LNCAP (cell line): ENCODE measurements around the gene FBXL20.

Experiments used
- TF ChIP-seq, protein P1 (sequence below): fragments of 450-650 bp; IDR thresholded peaks from 2 replicates; pipeline ENCODE4 v1.5.1; 2017; ENCODE audit warnings: mild to moderate bottlenecking

FBXL20 gene

DNA sequence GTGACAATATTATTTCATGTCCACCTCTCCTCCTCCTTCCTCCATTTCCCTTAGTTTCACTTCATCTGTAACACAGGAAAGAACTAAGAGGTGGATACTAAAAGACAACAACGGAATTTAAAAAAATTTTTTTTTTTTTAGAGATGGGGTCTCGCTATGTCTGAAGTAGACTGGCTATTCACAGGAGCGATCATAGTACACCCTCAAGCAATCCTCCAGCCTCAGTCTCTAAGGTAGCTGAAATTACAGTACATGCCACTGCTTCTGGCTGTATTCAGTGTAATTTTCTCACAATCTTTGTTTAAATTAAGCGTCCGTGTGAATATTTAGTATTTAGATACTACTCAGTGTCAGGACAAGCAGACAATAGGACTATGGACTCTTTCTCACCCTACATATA lies 35.6 kb downstream of the FBXL20 start:
- TF ChIP-seq, protein P1, sequence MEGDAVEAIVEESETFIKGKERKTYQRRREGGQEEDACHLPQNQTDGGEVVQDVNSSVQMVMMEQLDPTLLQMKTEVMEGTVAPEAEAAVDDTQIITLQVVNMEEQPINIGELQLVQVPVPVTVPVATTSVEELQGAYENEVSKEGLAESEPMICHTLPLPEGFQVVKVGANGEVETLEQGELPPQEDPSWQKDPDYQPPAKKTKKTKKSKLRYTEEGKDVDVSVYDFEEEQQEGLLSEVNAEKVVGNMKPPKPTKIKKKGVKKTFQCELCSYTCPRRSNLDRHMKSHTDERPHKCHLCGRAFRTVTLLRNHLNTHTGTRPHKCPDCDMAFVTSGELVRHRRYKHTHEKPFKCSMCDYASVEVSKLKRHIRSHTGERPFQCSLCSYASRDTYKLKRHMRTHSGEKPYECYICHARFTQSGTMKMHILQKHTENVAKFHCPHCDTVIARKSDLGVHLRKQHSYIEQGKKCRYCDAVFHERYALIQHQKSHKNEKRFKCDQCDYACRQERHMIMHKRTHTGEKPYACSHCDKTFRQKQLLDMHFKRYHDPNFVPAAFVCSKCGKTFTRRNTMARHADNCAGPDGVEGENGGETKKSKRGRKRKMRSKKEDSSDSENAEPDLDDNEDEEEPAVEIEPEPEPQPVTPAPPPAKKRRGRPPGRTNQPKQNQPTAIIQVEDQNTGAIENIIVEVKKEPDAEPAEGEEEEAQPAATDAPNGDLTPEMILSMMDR = no peak

DNA sequence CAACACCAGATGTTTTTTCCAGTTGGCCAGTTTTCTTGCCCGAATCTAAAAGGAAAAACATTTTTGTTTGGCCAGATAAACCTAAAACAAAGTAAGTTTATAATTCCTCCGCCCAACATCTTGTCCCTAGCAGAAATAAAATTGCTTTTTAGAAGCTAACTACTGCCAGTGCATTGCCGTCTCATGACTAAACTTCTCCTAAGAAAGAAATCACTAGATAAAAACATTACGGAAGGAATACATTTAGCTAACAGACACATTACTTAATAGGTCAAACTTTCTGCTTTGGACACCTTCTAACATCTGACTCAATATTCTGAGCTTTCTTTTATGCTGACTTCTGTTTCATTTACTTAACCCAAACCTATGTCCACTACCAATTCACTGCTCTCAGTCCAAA lies 36.2 kb downstream of the FBXL20 start:
- TF ChIP-seq, protein P1 = no peak

DNA sequence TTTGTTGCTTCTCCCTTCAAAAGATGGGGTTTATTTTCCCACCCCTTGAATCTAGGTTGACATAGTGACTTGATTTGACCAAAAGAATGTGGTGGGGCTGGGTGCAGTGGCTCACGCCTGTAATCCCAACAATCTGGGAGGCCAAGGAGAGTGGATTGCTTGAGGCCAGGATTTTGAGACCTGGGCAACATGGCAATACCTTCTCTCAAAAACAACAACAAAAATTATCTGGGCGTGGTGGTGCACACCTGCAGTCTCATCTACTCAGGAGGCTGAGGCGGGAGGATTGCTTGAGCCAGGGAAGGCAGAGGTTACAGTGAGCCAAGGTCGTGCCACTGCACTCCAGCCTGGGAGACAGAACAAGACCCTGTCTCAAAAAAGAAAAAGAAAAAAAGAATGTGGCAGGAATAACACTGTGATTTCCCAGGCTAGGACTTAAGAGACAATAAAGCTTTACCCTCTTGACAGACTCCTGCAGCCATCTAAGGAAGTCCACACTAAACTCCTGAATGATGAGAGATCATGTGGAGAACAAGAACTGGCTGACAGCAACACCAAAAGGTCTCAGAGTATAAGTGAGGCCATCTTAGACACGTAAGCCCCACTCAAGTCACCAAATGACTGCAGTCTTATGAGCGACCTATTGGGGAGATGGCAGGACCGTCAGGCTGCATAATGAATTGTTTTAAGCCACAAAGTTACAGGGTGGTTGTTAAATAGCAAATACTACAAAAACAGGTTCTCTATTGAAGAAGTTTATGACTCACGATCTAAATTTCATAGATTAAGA lies 37.0 kb downstream of the FBXL20 start:
- TF ChIP-seq, protein P1 = no peak

DNA sequence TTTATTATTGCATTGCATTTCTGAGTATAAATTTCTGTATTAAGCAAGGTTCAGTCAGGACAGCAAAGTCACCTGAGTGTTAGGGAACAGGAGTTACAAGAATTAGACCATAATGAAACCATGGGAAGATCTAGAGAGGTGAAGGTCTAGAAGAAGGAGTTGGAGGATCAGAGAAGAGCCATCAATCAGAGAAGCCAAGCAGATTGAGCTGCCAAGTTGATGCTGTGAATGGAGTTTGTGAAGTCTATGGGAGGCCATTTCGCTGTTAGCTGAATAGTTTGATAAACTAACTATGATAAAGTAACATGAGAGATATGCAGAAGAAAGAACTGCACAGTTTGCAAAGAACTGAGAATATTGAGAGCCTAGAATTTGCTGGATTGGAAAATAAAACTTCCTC lies 40.4 kb downstream of the FBXL20 start:
- TF ChIP-seq, protein P1 = no peak

DNA sequence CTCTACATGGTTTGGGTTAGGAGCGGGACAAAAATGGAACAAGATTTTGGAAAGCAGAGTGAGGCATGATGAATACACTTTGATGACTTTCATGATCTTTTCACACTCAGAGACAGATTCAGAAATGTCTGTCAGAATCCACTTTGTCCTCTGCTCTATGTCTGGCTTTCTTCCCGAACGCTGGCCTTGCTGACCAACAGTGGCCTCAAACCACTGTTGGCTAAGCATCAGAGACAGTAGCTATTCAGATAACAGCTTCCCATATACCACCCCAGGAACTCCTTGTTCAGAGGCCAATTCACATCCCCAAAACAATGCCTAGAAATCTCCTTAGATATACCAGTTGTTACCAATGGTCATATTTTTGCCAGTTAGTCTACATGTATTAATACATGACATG lies 40.9 kb downstream of the FBXL20 start:
- TF ChIP-seq, protein P1 = no peak

DNA sequence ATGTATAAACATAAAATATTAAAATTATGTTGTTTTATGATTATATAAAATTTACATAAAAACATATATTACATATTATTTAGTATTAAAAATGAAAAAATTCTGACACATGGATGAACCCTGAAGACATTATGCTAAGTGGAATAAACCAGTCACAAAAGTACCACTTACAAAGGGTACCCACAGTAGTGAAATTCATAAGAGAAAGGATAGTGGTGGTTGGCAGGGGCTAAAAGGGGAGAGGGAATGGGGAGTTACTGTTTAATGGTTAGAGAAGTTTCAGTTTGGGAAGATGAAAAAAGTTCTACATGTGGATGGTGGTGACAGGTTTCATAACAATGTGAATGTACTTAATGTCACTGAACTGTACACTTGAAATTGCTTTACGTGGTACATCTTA lies 41.4 kb downstream of the FBXL20 start:
- TF ChIP-seq, protein P1 = no peak

DNA sequence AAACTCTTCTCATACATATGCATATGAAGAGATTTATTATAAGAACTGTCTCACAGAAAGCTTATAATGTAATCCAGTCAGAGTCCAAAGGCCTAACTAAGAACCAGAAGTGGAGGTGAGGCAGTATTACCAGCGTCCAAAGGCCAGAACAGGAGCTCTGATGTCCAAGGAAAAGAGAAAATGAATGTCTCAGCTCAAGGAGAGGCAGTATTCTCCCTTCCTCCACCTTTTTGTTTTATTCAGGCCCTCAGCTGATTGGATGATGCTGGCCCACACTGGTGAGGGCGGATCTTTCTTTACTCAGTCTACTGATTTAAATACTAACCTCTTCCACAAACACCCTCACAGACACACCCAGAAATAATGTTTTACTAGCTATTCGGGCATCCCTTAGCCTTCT lies 43.4 kb downstream of the FBXL20 start:
- TF ChIP-seq, protein P1 = no peak

DNA sequence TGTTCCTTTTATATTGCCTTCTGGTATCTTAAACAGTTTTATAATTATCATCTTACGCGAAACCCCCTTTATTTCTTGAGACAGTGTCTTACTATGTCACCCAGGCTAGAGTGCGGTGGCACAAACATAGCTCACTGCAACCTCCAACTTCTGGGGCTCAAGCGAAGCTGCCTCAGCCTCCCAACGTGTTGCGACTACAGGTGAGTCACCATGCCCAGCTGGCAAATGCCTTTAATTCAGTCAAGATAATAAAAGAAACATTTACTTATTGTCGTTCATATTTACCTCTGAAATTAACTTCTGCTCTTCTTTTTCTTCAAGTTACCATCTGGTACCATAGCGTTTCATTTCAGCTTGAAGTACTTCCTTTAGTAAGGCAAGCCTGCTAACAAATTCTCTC lies 43.9 kb downstream of the FBXL20 start:
- TF ChIP-seq, protein P1 = no peak
